ENCODE measurements around the gene NEXN.

- TF ChIP-seq, protein P1, sequence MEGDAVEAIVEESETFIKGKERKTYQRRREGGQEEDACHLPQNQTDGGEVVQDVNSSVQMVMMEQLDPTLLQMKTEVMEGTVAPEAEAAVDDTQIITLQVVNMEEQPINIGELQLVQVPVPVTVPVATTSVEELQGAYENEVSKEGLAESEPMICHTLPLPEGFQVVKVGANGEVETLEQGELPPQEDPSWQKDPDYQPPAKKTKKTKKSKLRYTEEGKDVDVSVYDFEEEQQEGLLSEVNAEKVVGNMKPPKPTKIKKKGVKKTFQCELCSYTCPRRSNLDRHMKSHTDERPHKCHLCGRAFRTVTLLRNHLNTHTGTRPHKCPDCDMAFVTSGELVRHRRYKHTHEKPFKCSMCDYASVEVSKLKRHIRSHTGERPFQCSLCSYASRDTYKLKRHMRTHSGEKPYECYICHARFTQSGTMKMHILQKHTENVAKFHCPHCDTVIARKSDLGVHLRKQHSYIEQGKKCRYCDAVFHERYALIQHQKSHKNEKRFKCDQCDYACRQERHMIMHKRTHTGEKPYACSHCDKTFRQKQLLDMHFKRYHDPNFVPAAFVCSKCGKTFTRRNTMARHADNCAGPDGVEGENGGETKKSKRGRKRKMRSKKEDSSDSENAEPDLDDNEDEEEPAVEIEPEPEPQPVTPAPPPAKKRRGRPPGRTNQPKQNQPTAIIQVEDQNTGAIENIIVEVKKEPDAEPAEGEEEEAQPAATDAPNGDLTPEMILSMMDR (IDR thresholded peaks at IDR 0.05) = no peak
- TF ChIP-seq NR2C2 (CRISPR knock-in tag; IDR thresholded peaks at IDR 0.05) (no peak), JUN (CRISPR knock-in tag; IDR thresholded peaks at IDR 0.05) (no peak), ELF4 (CRISPR knock-in tag; IDR thresholded peaks at IDR 0.05; ENCODE audit: low read depth) (no peak), ZNF263 (CRISPR knock-in tag; IDR thresholded peaks at IDR 0.05; ENCODE audit: low read depth) (no peak), ESRRA (CRISPR knock-in tag; IDR thresholded peaks at IDR 0.05; ENCODE audit: borderline replicate concordance) (no peak)
These were observed 15.8 kb upstream of the NEXN start for GRCh38 chr1:77872645-77873044.
